Left ventricle myocardium superior (tissue), 1 donor: ENCODE data around the gene KLC4. TPM values are rescaled to one million over a fixed set of nuclear protein-coding genes. Genes with fewer than 3 reads are reported as not detected.

Experiments used
- ATAC-seq: fragments of 200-7000 bp; cut with Tn5 transposase; one replicate; pipeline ENCODE4 v1.9.1; 2020; ENCODE audit warnings: mild to moderate bottlenecking, moderate library complexity
- DNase-seq: peaks from one replicate; pipeline ENCODE4 v3.0.0-alpha.2; 2020
- intact Hi-C: fragments of 100-400 bp; cut with micrococcal nuclease; formaldehyde crosslinking; loops from one replicate; pipeline ENCODE4 v1.11.0; 2022
- long read RNA-seq: library from polyadenylated mRNA; unstranded; transcript quantifications from one replicate; pipeline ENCODE4 v2.0.0, GENCODE V29; 2021
- total RNA-seq: library from RNA; stranded (reverse); fragmentation: NEBNext Ultra II Directional; extraction: Animal tissue kit (Norgen Biotek cat#: 25700); gene quantifications from one replicate; pipeline ENCODE4 v1.2.1, GENCODE V29; 2021
- donor health status: DM: no; HTN: yes; CAD: no; lungs with severe emphysema.

KLC4 gene
- 35.9 TPM for total RNA-seq
- long read RNA-seq, transcript KLC4-202 (16 exons, 2,404 nt), result major isoform, 23 of 53 reads
- long read RNA-seq, partial matches to known transcripts, result 19 of 53 reads
- long read RNA-seq, other reads (novel, unspliced or antisense), result 7 of 53 reads

- peak; percentile 97 for ATAC-seq
- peak; percentile 97 for DNase-seq
- intact Hi-C loops, result no loop called here
Measured at GRCh38 chr6:43059168-43060033, at the start of gene KLC4, which contains the start of gene MRPL2. Gene KLC4 (plus strand): TSS chr6:43059631. CDS start chr6:43061336, 1,705 bp downstream. Gene MRPL2 (minus strand): TSS chr6:43059434. CDS start chr6:43059381, 53 bp downstream.

GRCh38 chr6:43011207-43011606, 48.2 kb upstream of the KLC4 start:
- ATAC-seq (no peak), DNase-seq (no peak)
- intact Hi-C loops, result no loop called here

DNA sequence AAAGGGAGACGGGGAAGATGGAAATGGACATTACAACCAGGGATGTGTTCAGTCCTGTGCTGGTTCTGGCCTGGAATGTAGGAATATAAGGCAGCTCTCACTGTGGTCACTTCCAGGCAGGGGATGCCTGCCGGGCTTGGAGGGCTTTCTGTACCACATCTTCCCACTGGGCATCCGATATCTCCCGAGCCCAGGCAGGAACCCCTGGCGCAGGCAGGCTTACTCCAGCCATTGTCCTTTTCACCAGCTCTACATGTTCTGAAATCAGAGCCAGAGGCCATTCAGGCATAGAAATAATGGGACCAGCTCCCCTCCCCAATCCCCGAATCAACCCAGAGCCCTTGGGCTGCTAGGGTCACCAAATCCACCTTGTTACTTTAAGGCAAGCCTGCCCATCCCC, 47.1 kb upstream of the KLC4 start:
- ATAC-seq (no peak), DNase-seq (no peak)
- intact Hi-C loops, result no loop called here

GRCh38 chr6:43013097-43013842, 46.2 kb upstream of the KLC4 start:
- intact Hi-C loops, result no loop called here
- ATAC-seq (no peak), DNase-seq (no peak)

- ATAC-seq (peak; percentile 90), DNase-seq (peak; percentile 98)
- intact Hi-C loops, result no loop called here
Measured at GRCh38 chr6:43013843-43014433, 45.5 kb upstream of the KLC4 start, which contains the start of the genes KLHDC3 and MEA1. Gene KLHDC3 (plus strand): TSS chr6:43014249. CDS start chr6:43017193, 2,944 bp downstream. Gene MEA1 (minus strand): TSS chr6:43013946. CDS start chr6:43013813, 133 bp downstream.

DNA sequence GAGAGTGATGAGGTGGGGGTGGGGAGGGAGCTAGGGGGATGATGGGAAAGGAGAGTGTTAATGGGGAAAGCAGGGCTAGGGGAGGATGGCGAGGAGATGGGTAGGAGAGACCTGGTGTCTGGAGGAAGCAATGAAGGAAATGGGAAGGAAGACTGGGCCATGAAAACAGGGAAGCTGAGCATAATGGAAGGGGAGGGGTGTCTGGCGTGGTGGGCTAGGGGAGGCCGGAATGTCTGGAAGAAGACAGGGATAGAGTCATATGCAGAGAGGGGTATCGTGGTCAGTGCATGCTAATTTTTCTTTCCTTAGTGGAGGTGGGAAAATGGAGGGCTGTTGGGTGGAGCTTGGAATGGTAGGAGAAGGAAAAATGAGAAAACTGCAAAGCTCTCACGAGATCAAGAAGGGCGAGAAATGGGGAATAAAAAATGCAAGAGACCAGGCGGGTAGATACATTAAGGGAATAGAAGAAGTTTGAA, 45.0 kb upstream of the KLC4 start:
- intact Hi-C loops, result no loop called here
- DNase-seq (no peak), ATAC-seq (no peak)

GRCh38 chr6:43016176-43016942, 43.1 kb upstream of the KLC4 start:
- intact Hi-C loops, result no loop called here
- peak; percentile 54 for DNase-seq
- peak; percentile 34 for ATAC-seq

- intact Hi-C loops, result no loop called here
- peak; percentile 69 for DNase-seq
- peak; percentile 16 for ATAC-seq
Measured at GRCh38 chr6:43016943-43017334, 42.5 kb upstream of the KLC4 start.

DNA sequence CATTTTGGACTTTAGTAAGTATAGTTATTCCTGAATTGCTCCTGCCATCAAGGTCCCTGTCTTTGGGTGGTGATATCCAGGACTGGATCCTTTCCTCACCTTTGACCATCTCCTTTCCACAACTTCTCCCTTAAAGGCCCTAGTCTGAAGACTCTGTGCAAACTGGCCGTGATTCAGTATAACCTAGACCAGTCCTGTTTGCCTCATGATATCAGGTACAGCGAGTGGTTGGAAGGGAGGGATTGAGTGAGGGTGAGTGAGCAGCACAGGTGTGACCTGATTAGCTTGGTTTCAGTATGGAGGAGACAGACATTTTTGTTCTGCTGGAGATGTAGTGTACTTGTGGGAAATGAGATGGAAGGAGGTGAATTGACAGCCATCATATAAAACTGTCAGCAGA, 40.3 kb upstream of the KLC4 start:
- intact Hi-C loops, result no loop called here
- no peak for ATAC-seq
- DNase-seq, result no peak

DNA sequence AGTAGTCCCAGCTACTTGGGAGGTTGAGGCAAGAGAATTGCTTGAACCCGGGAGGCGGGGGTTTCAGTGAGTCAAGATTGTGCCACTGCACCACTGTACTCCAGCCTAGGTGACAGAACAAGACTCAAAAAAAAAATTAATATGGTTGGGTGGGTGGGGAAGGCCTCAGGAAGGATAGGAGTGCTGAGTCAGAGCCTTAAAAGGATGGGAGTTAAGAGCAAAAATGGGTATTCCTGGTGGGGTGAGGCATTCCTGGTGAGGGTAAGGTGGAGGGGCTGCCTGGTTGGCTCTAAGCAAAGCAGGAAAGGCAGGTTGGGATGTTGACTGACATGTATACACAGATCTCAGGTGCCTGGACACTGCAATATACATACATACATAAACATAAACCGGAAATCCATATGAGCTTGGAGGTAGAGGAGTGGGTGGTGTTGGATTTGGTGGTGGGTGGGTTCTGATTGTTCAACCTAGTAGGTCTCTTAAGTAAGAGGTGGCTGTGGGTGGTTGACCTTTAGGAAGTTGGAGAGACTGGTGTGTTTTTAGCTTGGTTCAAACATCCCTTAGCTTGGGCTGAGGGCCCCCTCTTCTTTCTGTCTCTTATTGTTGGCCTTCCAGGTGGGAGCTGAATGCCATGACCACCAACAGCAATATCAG, 39.3 kb upstream of the KLC4 start:
- intact Hi-C loops, result no loop called here
- no peak for ATAC-seq
- no peak for DNase-seq

DNA sequence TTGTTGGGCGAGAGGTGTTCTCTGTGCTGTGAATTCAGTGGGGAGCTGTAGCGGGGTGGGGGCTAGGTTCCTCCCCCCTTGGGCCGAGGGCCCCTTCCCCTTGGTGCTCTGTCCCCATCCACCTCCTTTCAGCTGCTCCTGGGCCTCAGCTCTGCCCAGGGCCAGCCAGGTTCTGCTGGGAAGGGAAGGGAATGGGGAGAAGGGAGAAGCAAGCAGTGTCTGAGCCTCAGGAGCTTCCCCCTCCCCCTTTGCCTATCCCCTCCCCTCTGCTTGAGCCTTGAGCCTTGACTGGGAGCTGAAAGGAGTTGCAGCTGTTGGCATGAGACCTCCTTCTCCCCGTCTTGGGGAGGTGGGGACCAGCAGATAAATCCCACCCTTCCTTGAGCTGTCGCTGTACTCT, 38.6 kb upstream of the KLC4 start:
- ATAC-seq (no peak), DNase-seq (peak; percentile 18)
- intact Hi-C loops, result no loop called here

DNA sequence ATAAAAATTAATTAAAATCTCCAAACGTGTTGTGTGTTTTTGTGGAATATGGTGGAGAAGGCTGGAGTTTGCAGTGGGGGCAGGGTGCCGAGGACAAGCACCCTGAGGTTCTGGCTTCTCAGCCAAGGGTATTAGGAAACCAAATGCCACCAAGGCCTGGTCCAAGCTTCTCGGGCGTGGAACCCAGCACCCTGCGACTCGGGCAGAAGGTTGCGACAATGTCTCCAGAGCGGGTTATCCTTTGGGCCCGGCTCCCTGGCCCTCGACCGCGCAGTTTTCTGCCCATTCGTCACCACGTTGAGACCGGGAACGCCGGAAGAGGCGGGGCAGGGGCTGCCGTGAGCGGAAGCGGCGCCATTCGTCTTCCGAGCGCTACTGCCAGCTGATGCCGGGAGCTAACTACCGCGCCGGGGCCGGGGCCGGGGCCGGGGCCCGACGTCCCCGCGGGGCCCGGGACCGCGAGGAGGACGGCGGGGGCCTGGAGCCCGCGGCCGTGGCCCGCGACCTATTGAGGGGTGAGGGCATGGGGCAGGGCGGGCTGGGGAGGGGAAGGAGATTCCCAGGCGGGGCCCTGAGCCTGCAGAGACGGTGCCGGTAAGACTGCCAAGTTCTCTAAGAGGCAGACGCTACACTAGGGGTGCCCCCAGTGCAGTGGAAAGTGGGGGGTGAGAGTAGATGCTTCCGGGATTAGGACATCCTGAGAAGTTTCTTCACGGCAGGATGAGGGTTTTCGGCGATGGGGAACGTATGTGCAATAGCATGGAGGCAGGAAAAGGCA, 38.0 kb upstream of the KLC4 start, which contains the start of gene RRP36:
RRP36 (plus strand) TSS at position 354 of the 778 bp plus-strand sequence; CDS start at position 386, 32 bp downstream.
- DNase-seq, result peak; percentile 91
- intact Hi-C loops, result no loop called here

DNA sequence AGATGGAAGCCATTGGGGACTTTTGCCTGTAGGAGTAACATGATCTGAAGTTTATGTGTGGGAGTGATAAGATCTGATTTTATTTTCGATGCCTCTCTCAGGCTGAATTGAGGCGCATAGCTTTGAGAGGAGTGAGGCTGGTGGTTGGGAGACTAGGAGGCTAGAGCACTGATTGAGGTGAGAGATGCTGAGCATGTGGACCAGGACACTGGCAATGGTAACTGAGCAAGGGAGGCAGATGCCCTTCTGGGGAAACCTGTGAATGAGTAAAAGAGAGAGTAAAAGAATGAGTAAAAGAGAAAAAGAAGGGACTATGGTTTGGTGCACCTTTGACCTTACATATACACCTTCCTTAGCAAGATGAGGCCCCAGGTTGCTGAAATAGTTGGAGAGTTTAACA, 35.0 kb upstream of the KLC4 start:
- DNase-seq (peak; percentile 0), ATAC-seq (no peak)
- intact Hi-C loops, result no loop called here

More for the DNA sequence above, 38.0 kb upstream of the KLC4 start, which contains the start of gene RRP36:
- ATAC-seq, result peak; percentile 77

GRCh38 chr6:43026365-43026764, 33.1 kb upstream of the KLC4 start:
- no peak for ATAC-seq
- peak; percentile 11 for DNase-seq
- intact Hi-C loops, result no loop called here

GRCh38 chr6:43029120-43029519, 30.3 kb upstream of the KLC4 start:
- intact Hi-C loops, result no loop called here
- DNase-seq (peak; percentile 6), ATAC-seq (no peak)

- ATAC-seq (no peak), DNase-seq (no peak)
Measured at GRCh38 chr6:43032326-43032725, 27.1 kb upstream of the KLC4 start.

DNA sequence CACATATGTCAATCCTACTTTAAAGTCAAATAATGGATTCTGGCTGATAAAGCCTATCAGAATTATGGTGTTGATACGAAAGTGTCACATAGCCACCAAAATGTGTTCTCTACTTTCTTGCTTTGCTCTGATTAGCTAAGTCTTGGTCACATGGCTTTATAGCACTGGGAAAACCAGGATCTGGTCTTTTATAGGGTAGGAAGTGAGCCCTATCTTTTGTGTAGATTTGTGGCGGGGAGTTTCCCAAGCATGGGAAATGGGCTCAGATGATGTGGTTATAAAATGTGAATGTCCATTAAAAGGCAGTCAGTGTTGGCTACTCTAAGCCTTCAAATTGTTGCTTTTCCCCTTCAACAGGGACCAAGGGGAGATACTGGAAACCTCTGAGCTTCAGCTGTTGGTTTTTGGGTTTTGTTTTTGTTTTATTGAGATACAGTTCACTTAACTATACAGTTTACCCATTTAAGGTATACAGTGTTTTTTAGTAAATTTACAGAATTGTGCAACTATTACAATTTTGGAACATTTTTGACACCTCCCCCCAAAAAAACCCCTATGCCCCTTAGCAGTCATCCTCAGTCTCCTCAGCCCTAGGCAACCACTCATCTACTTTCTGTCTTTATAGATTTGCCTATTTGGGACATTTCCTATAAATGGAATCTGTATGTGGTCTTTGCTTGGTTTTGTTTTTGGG, 25.8 kb upstream of the KLC4 start:
- intact Hi-C loops, result no loop called here
- ATAC-seq (no peak), DNase-seq (no peak)

More at GRCh38 chr6:43032326-43032725, 27.1 kb upstream of the KLC4 start:
- intact Hi-C loops, result no loop called here
